Activated naive CD8-positive, alpha-beta T cell treated with anti-CD3 and anti-CD28 coated beads, Interleukin-2, amount 10 ng/mL, durations not matched to agents 7 days and 5 days (primary cell): Measurements from ENCODE around the gene ZBTB20. TPM values are rescaled to one million over a fixed set of nuclear protein-coding genes. Genes with fewer than 3 reads are reported as not detected.
A peak's percentile ranks its signal among the peaks of the same experiment; 100 is the strongest.
"Not testable (repeated sequence)": the region's sequence is repeated elsewhere in the genome, so short reads cannot be mapped to it uniquely, and the experiment has no call there.

Experiments used
- ATAC-seq: fragments of 150-1000 bp; cut with Tn5 transposase; one replicate; pipeline ENCODE4 v1.10.0; 2021; ENCODE audit warnings: low read depth, moderate library complexity
- POLR2A ChIA-PET: fragments of 350-600 bp; sonication (Branson Sonifier 250); formaldehyde crosslinking; loops from one replicate; lab custom pipeline; 2021; ENCODE audit warnings: antibody characterized with exemption; lab: Charles Lee
- DNase-seq: peaks from one replicate; pipeline ENCODE4 v3.0.0; 2021
- H3K27ac Mint-ChIP-seq: one replicate; pipeline ENCODE4 v1.8.0; 2022; ENCODE audit warnings: mild to moderate bottlenecking, mixed read lengths
- H3K27me3 Mint-ChIP-seq: one replicate; pipeline ENCODE4 v1.8.0; 2022; ENCODE audit warnings: mild to moderate bottlenecking, moderate library complexity, mixed read lengths
- H3K36me3 Mint-ChIP-seq: one replicate; pipeline ENCODE4 v1.8.0; 2021; ENCODE audit warnings: mild to moderate bottlenecking, mixed read lengths
- H3K4me1 Mint-ChIP-seq: one replicate; pipeline ENCODE4 v1.8.0; 2021; ENCODE audit warnings: mixed read lengths
- H3K4me3 Mint-ChIP-seq: one replicate; pipeline ENCODE4 v1.8.0; 2022; ENCODE audit warnings: mild to moderate bottlenecking, moderate library complexity, mixed read lengths
- H3K9me3 Mint-ChIP-seq: one replicate; pipeline ENCODE4 v1.8.0; 2021; ENCODE audit warnings: mixed read lengths
- total RNA-seq, 2 experiments: library from RNA; stranded (reverse); gene quantifications; one replicate each; pipeline ENCODE4 v1.2.3, GENCODE V29; 2021

ZBTB20 gene
- total RNA-seq, 2 experiments from 2014 or later, result 27.4 to 31.3 TPM

DNA sequence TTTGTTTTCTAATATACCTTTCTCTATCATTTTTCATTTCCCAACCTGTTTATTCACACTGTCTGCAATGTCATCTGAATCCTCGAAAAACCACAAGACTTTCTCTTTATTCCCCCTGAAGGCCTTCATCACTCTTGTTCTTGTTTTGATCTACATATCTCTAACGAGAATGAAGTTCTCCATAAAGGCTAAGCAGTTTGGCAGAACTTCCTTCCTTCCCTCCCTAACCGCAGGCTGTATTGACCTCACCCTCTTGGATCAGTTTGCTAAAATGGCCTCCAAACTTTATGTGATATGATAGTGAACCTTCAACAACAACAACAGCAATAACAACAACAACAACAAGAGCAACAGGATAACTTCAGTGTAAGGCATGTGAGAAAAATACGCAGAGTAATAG, 460.5 kb downstream of the ZBTB20 start:
- POLR2A ChIA-PET, result no interaction called here

DNA sequence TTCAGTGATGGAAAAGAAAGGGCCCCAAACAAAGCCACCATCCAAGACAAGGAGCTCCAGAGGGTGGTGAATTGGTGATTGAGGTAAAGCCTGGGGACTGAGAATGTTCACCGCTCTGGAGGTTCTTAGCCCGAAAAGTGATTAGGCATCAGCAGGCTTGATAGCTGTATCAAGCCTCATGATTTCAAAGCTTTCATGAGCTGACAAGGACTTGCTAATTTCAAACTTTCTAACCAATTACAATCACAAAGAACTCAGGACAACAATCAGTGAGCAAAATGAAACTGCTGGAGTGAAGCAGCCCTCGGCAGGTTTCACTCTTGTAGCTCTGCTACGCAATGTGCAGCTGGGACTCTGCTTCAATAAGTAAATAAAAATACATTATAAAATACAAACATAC, 461.9 kb downstream of the ZBTB20 start:
- Mint-ChIP-seq H3K4me1 (peaks cover 8% of the 10 kb centered on the region), H3K36me3 (peaks cover 6% of the 10 kb centered on the region), H3K27ac (no peak overlapping the region), H3K4me3 (no peak overlapping the region), H3K27me3 (no peaks in the 10 kb centered on the region), H3K9me3 (no peaks in the 10 kb centered on the region)
- DNase-seq (no peak), ATAC-seq (no peak)
- POLR2A ChIA-PET, result no interaction called here

More for the DNA sequence above, 460.5 kb downstream of the ZBTB20 start:
- Mint-ChIP-seq H3K9me3 (no peaks in the 10 kb centered on the region), H3K36me3 (peaks cover 6% of the 10 kb centered on the region), H3K4me1 (peaks cover 8% of the 10 kb centered on the region), H3K27me3 (no peaks in the 10 kb centered on the region), H3K27ac (no peak overlapping the region), H3K4me3 (peak overlapping the region; percentile 40)
- ATAC-seq (no peak), DNase-seq (no peak)

DNA sequence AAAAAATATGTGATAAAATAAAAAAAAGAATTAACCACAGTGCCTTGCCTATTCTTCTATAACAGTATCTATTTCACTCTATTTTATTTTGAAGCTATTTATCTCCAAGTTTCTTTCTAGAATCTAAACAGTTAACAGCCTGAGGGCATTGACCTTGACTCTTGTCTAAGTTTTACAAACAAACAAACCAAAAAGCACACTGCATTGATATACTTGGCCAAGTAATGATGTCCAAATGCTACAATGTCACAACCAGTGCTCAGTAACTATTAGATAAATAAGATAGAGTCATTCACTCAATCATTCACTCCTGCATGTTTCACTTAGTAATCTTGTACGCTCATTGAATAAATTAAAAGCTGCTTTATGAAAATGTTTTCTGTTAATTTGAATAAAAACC, 466.8 kb downstream of the ZBTB20 start:
- no peak overlapping the region for H3K27ac Mint-ChIP-seq
- H3K9me3 Mint-ChIP-seq, result peaks cover 6% of the 10 kb centered on the region
- H3K4me1 Mint-ChIP-seq, result no peaks in the 10 kb centered on the region
- POLR2A ChIA-PET, result no interaction called here
- ATAC-seq (no peak), DNase-seq (no peak)
- H3K27me3 Mint-ChIP-seq, result no peaks in the 10 kb centered on the region
- peaks cover 7% of the 10 kb centered on the region for H3K36me3 Mint-ChIP-seq
- H3K4me3 Mint-ChIP-seq, result no peak overlapping the region

DNA sequence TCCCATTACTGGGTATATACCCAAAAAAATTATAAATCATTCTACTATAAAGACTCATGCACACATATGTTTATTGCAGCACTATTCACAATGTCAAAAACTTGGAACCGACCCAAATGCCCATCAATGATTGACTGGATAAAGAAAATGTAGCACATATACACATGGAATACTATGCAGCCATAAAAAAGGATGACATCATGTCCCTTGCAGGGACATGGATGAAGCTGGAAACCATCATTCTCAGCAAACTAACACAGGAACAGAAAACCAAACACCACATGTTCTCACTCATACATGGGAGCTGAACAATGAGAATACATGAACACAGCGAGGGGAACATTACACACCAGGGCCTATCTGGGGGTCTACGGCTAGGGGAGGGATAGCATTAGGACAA, 467.3 kb downstream of the ZBTB20 start:
- POLR2A ChIA-PET, ATAC-seq, DNase-seq: not testable (repeated sequence)

DNA sequence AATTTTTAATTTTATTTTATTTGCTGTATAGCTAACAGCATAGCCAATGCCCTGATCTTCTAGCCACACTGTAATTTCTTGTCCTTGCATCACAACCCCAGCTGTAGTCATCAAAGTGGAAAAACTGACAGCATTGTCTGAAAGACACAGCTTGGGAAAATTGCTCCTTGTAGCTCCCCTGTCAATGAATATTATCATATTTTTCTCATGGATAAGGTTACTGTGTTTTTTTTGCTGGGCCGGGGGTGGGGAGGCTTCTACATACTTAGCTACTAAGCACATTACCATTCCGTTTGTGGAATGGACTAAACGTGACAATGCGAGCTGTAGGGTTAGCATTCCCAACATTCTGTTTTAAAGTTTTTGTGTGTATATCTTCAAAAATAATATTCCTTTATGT, 472.0 kb downstream of the ZBTB20 start:
- Mint-ChIP-seq H3K4me1 (no peaks in the 10 kb centered on the region), H3K9me3 (peaks cover 6% of the 10 kb centered on the region), H3K36me3 (peaks cover 7% of the 10 kb centered on the region), H3K27ac (no peak overlapping the region), H3K4me3 (no peak overlapping the region), H3K27me3 (no peaks in the 10 kb centered on the region)
- POLR2A ChIA-PET, result no interaction called here
- no peak for ATAC-seq
- no peak for DNase-seq

More for the DNA sequence above, 467.3 kb downstream of the ZBTB20 start:
- H3K9me3 Mint-ChIP-seq, H3K36me3 Mint-ChIP-seq, H3K27me3 Mint-ChIP-seq, H3K27ac Mint-ChIP-seq, H3K4me1 Mint-ChIP-seq, H3K4me3 Mint-ChIP-seq: not testable (repeated sequence)

DNA sequence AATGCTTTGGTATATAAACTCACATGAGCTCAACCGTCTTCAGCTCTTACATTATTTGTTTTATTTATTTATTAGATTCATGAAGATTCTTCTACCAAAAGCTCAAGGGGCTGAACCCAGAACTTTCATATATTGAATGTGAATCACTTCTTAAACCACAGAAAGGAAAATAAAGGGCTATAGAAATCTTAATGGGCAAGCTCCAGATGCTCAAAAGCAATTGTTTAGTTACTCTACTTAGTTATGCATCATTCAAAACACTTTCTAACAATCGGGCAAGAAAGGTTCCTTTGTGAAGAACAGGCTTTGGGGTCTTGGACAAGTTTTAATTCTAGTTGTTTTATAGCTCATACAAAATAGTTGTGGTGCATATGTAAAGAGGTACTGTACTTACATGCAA, 473.1 kb downstream of the ZBTB20 start:
- no peaks in the 10 kb centered on the region for H3K4me1 Mint-ChIP-seq
- DNase-seq, result no peak
- H3K9me3 Mint-ChIP-seq, result no peaks in the 10 kb centered on the region
- POLR2A ChIA-PET, result no interaction called here
- ATAC-seq, result no peak
- H3K36me3 Mint-ChIP-seq, result peaks cover 2% of the 10 kb centered on the region
- no peak overlapping the region for H3K27ac Mint-ChIP-seq
- no peak overlapping the region for H3K4me3 Mint-ChIP-seq
- H3K27me3 Mint-ChIP-seq, result no peaks in the 10 kb centered on the region

DNA sequence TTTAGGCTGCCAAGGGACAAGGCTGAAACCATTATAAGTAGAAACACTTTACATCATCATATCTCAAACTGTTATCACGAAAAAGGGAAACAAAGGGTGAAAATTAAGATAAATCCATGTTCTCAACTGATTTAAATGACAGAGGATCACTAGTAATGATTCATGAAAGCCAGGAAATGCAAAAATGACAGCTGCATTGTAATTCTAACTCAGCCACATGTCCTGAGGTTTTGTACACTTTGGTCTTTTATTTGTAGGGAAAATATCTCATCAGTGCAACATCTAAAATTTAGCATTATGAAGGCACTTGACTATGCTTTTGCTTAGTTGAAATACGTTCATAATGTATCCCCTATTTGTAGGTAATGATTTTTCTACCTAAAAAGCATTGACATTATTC, 473.6 kb downstream of the ZBTB20 start:
- no peak for ATAC-seq
- DNase-seq, result no peak

DNA sequence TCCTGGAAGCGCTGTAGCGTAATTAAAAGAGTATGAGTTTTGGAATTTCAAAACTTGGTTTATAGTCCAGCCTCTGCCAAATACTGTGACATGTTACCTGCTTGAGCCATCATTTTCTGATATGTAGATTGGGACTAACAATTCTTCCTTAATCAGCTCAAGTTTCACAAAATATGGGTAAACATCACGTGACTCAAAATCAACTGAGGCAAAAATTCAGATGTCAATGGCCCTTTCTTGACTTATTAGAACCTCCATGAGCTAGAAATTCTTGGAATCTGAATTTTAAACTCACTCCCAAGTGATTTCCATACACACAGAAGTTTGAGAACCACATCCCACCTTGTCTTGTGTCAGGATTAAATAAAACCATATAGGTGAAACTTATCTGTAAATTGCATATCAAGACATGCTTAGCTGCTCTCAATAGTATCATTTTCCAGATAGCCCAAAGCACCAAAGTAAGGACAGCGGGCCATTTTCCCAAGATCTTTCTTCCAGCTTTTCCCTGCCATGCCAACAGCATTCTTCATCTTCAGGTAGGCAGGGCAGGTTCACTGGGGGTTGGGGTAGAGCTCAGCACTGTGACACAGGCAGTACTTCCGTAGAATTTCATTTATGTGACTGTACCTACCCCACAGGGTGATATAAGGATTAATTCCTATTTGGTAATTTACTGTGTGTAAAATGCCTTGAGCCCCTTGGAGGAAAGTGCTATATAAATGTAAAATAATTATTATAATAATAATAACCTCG, 474.2 kb downstream of the ZBTB20 start:
- no peaks in the 10 kb centered on the region for H3K27me3 Mint-ChIP-seq

More for the DNA sequence above, 473.6 kb downstream of the ZBTB20 start:
- Mint-ChIP-seq H3K27me3 (no peaks in the 10 kb centered on the region), H3K4me3 (no peak overlapping the region), H3K36me3 (peaks cover 2% of the 10 kb centered on the region), H3K4me1 (no peaks in the 10 kb centered on the region), H3K9me3 (no peaks in the 10 kb centered on the region), H3K27ac (no peak overlapping the region)
- POLR2A ChIA-PET, result no interaction called here

DNA sequence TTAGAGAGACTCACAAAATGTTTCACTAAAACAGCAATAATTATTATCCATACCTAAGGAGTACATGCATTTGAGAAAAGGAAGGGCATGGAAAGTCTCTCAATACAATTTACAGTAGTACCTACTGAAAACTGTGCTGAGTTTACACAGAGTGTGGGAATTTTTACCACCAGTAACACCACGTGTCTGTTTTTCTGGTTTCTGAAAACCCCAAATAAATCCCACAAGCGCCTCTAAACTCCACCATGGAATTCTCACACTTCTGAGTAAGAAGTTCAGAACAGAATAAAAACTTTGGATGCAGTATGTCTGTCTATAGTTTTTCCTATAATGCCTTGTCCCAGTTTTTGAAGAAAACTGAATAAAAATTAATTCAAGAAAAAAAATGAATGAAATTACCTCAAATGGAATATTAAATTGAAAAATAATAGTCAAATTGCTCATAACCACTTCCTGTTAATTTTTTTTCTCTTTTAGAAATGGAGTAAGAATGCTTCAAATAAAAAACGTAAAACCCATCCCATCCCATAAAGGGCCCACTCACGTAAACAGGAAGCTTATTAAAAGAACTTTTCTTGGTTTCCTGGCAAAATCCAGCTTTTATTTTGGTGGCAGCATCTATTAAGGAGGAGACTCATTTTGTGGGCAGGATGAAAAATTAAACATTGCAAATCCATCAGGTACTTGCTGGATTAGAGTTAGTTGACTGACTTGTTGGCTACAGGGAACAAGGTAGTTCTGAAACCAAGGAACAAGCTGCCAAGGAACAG, 475.2 kb downstream of the ZBTB20 start:
- H3K4me3 Mint-ChIP-seq, result no peak overlapping the region
- no peak for DNase-seq
- H3K27ac Mint-ChIP-seq, result no peak overlapping the region
- H3K27me3 Mint-ChIP-seq, result no peaks in the 10 kb centered on the region
- peaks cover 2% of the 10 kb centered on the region for H3K36me3 Mint-ChIP-seq
- H3K4me1 Mint-ChIP-seq, result no peaks in the 10 kb centered on the region
- no peaks in the 10 kb centered on the region for H3K9me3 Mint-ChIP-seq
- POLR2A ChIA-PET, result no interaction called here
- ATAC-seq, result no peak

More for the DNA sequence above, 474.2 kb downstream of the ZBTB20 start:
- Mint-ChIP-seq H3K4me3 (no peak overlapping the region), H3K9me3 (no peaks in the 10 kb centered on the region), H3K4me1 (no peaks in the 10 kb centered on the region), H3K27ac (no peak overlapping the region), H3K36me3 (peaks cover 2% of the 10 kb centered on the region)
- POLR2A ChIA-PET, result no interaction called here
- no peak for DNase-seq
- no peak for ATAC-seq

DNA sequence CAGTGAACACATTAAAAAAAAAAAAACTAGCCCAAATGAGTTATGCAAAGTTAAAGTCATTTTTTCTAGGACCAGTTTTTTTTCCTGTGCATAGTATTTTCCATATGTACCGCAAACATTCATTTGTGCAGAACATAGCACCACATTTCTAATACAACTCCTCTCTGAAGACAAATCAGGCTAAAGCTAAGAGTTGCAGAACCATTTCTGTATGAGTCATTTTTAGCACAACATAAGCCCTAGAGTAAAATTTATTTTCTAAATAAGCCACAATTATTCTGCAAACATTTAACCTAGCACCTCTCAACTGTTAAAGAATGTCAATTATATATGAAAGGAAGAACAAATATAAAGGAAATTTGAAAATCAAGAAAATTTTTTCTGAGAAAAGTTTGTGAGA, 477.5 kb downstream of the ZBTB20 start:
- Mint-ChIP-seq H3K4me3 (no peak overlapping the region), H3K27me3 (no peaks in the 10 kb centered on the region), H3K36me3 (peaks cover 2% of the 10 kb centered on the region), H3K27ac (no peak overlapping the region), H3K9me3 (peaks cover 1% of the 10 kb centered on the region), H3K4me1 (no peaks in the 10 kb centered on the region)
- DNase-seq (no peak), ATAC-seq (no peak)
- POLR2A ChIA-PET, result no interaction called here

DNA sequence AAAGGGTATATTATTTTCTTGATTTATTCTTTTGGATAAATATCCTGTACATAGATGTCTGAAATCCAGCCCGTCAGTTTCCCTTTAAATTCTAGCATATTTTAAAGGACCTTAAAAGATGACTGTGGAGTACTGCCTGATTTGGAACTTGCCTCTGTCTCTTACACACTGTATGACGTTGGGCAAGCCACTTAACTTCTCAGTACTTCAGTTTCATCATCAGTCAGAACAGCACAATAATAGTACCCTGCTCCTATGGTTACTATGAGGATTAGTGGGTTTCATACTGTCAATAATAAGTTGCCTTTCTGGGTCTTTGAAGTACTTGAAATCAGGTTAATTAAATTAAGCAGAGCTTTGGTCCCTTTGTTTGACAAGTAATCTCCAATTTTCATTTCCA, 479.0 kb downstream of the ZBTB20 start:
- H3K36me3 Mint-ChIP-seq, result peaks cover 4% of the 10 kb centered on the region
- DNase-seq, result no peak
- H3K27me3 Mint-ChIP-seq, result no peaks in the 10 kb centered on the region
- no peak overlapping the region for H3K4me3 Mint-ChIP-seq
- H3K27ac Mint-ChIP-seq, result no peak overlapping the region
- no peaks in the 10 kb centered on the region for H3K4me1 Mint-ChIP-seq
- ATAC-seq, result no peak
- peaks cover 1% of the 10 kb centered on the region for H3K9me3 Mint-ChIP-seq
- POLR2A ChIA-PET, result no interaction called here

DNA sequence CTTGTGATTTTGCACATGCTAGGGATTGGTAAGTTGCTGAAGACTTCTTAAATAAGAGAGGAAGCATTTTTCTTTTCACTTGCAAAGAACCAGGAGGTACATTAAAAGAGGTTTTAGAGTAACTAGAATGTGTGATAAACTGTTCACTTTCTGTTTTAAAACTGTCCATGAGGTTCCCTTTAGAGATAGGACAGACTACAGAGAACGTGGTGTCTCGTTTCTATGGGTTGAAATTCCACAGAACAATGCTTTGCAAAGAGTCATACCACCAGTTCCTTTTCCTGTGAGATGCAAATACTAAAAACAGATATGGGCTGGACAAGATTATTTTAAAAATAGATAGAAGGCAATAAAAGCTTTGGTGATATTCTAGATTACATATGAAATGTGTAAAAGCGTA, 480.5 kb downstream of the ZBTB20 start:
- H3K4me1 Mint-ChIP-seq, result no peaks in the 10 kb centered on the region
- no peaks in the 10 kb centered on the region for H3K27me3 Mint-ChIP-seq
- H3K27ac Mint-ChIP-seq, result no peak overlapping the region
- POLR2A ChIA-PET, result no interaction called here
- ATAC-seq (no peak), DNase-seq (no peak)
- H3K36me3 Mint-ChIP-seq, result peaks cover 4% of the 10 kb centered on the region
- no peak overlapping the region for H3K4me3 Mint-ChIP-seq
- peaks cover 1% of the 10 kb centered on the region for H3K9me3 Mint-ChIP-seq

DNA sequence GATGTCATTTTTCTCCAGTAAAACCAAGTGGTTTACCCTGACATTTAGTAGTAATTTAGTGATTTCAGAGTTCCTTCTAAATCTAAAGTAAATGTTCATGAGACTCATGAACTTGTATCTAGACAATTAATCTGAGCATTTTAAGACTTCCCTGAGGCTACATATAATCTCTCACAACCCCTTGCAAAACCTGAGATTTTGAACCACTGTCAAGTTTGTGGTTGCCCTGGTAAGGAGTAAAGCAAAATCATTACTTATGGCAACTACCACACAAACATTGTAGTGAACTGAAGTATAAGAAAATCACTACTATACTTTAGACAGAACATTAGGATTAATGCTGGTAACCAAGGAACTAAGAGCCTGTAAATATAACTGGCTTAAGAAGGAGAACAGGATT, 483.1 kb downstream of the ZBTB20 start:
- peaks cover 6% of the 10 kb centered on the region for H3K36me3 Mint-ChIP-seq
- no peaks in the 10 kb centered on the region for H3K27me3 Mint-ChIP-seq
- POLR2A ChIA-PET, result no interaction called here
- ATAC-seq, result no peak
- peaks cover 1% of the 10 kb centered on the region for H3K9me3 Mint-ChIP-seq
- H3K27ac Mint-ChIP-seq, result no peak overlapping the region
- no peaks in the 10 kb centered on the region for H3K4me1 Mint-ChIP-seq
- no peak for DNase-seq
- H3K4me3 Mint-ChIP-seq, result no peak overlapping the region

DNA sequence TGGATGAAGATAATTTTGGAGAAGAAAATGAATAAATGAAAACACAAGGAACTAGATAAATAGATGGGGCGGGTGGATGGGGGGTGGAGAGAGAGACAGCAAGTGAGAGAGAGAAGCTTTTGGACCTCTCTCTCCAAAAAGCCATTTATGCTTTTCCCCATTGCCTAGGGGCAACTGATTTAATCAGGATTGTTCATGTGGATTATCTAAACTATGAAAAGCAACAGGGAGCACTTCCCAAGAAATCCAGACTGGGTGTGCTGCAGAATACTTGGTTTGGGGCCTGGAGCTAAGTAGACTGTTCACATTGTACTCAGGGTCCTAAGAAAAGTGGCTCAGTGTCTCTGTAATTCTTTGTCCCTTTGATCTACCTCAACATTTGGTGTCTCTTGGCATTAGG, 486.3 kb downstream of the ZBTB20 start:
- Mint-ChIP-seq H3K4me1 (no peaks in the 10 kb centered on the region), H3K27me3 (no peaks in the 10 kb centered on the region), H3K9me3 (peaks cover 4% of the 10 kb centered on the region), H3K36me3 (peaks cover 9% of the 10 kb centered on the region), H3K4me3 (no peak overlapping the region), H3K27ac (no peak overlapping the region)
- no peak for ATAC-seq
- no peak for DNase-seq
- POLR2A ChIA-PET, result no interaction called here
